Measurements from ENCODE around the gene NEBL.

Gene NEBL

GRCh38 chr10:20890491-20891337 lies 6.4 kb downstream of the NEBL start:
- H3K27me3 Mint-ChIP-seq (ENCODE audit: low read depth) = no peaks in the 10 kb centered on the region
- H3K4me1 Mint-ChIP-seq (ENCODE audit: low read depth) = no peaks in the 10 kb centered on the region
- no peak overlapping the region for H3K4me3 Mint-ChIP-seq
- H3K36me3 Mint-ChIP-seq (ENCODE audit: low read depth) = no peaks in the 10 kb centered on the region
- H3K27ac Mint-ChIP-seq = no peak overlapping the region
- H3K9me3 Mint-ChIP-seq = no peaks in the 10 kb centered on the region

- H3K36me3 Mint-ChIP-seq (ENCODE audit: low read depth) = no peaks in the 10 kb centered on the region
- H3K9me3 Mint-ChIP-seq = no peaks in the 10 kb centered on the region
- H3K4me3 Mint-ChIP-seq = no peak overlapping the region
- H3K27ac Mint-ChIP-seq = no peak overlapping the region
- no peaks in the 10 kb centered on the region for H3K27me3 Mint-ChIP-seq (ENCODE audit: low read depth)
- no peaks in the 10 kb centered on the region for H3K4me1 Mint-ChIP-seq (ENCODE audit: low read depth)
Measured at GRCh38 chr10:20890009-20890408, 7.1 kb downstream of the NEBL start.

GRCh38 chr10:20888620-20889330 lies 8.3 kb downstream of the NEBL start:
- H3K36me3 Mint-ChIP-seq (ENCODE audit: low read depth) = no peaks in the 10 kb centered on the region
- H3K4me1 Mint-ChIP-seq (ENCODE audit: low read depth) = no peaks in the 10 kb centered on the region
- no peak overlapping the region for H3K4me3 Mint-ChIP-seq
- H3K27me3 Mint-ChIP-seq (ENCODE audit: low read depth) = no peaks in the 10 kb centered on the region
- H3K9me3 Mint-ChIP-seq = no peaks in the 10 kb centered on the region
- no peak overlapping the region for H3K27ac Mint-ChIP-seq

GRCh38 chr10:20887706-20888555 lies 9.2 kb downstream of the NEBL start:
- H3K9me3 Mint-ChIP-seq = no peaks in the 10 kb centered on the region
- H3K27ac Mint-ChIP-seq = no peak overlapping the region
- no peak overlapping the region for H3K4me3 Mint-ChIP-seq
- no peaks in the 10 kb centered on the region for H3K36me3 Mint-ChIP-seq (ENCODE audit: low read depth)
- H3K4me1 Mint-ChIP-seq (ENCODE audit: low read depth) = no peaks in the 10 kb centered on the region
- H3K27me3 Mint-ChIP-seq (ENCODE audit: low read depth) = no peaks in the 10 kb centered on the region

GRCh38 chr10:20885678-20886077 lies 11.4 kb downstream of the NEBL start:
- H3K4me1 Mint-ChIP-seq (ENCODE audit: low read depth) = no peaks in the 10 kb centered on the region
- H3K27me3 Mint-ChIP-seq (ENCODE audit: low read depth) = no peaks in the 10 kb centered on the region
- H3K27ac Mint-ChIP-seq = no peak overlapping the region
- no peaks in the 10 kb centered on the region for H3K9me3 Mint-ChIP-seq
- no peak overlapping the region for H3K4me3 Mint-ChIP-seq
- no peaks in the 10 kb centered on the region for H3K36me3 Mint-ChIP-seq (ENCODE audit: low read depth)

- Mint-ChIP-seq H3K27me3 (ENCODE audit: low read depth) (no peaks in the 10 kb centered on the region), H3K36me3 (ENCODE audit: low read depth) (no peaks in the 10 kb centered on the region), H3K27ac (no peak overlapping the region), H3K4me3 (no peak overlapping the region), H3K9me3 (no peaks in the 10 kb centered on the region), H3K4me1 (ENCODE audit: low read depth) (no peaks in the 10 kb centered on the region)
Measured at GRCh38 chr10:20883552-20883951, 13.6 kb downstream of the NEBL start.

- Mint-ChIP-seq H3K4me1 (ENCODE audit: low read depth) (no peaks in the 10 kb centered on the region), H3K27ac (no peak overlapping the region), H3K4me3 (no peak overlapping the region), H3K27me3 (ENCODE audit: low read depth) (no peaks in the 10 kb centered on the region), H3K36me3 (ENCODE audit: low read depth) (no peaks in the 10 kb centered on the region), H3K9me3 (peaks cover 5% of the 10 kb centered on the region)
Measured at GRCh38 chr10:20882091-20882490, 15.0 kb downstream of the NEBL start.

- H3K4me3 Mint-ChIP-seq = no peak overlapping the region
- no peaks in the 10 kb centered on the region for H3K36me3 Mint-ChIP-seq (ENCODE audit: low read depth)
- no peaks in the 10 kb centered on the region for H3K4me1 Mint-ChIP-seq (ENCODE audit: low read depth)
- no peak overlapping the region for H3K27ac Mint-ChIP-seq
- H3K9me3 Mint-ChIP-seq = peaks cover 5% of the 10 kb centered on the region
- no peaks in the 10 kb centered on the region for H3K27me3 Mint-ChIP-seq (ENCODE audit: low read depth)
Measured at GRCh38 chr10:20879136-20879535, 18.0 kb downstream of the NEBL start.

- H3K9me3 Mint-ChIP-seq = peaks cover 5% of the 10 kb centered on the region
- no peak overlapping the region for H3K4me3 Mint-ChIP-seq
- no peaks in the 10 kb centered on the region for H3K36me3 Mint-ChIP-seq (ENCODE audit: low read depth)
- no peaks in the 10 kb centered on the region for H3K4me1 Mint-ChIP-seq (ENCODE audit: low read depth)
- no peaks in the 10 kb centered on the region for H3K27me3 Mint-ChIP-seq (ENCODE audit: low read depth)
- no peak overlapping the region for H3K27ac Mint-ChIP-seq
Measured at GRCh38 chr10:20877986-20878983, 18.8 kb downstream of the NEBL start.

GRCh38 chr10:20877554-20877953 lies 19.6 kb downstream of the NEBL start:
- Mint-ChIP-seq H3K27ac (no peak overlapping the region), H3K4me1 (ENCODE audit: low read depth) (no peaks in the 10 kb centered on the region), H3K9me3 (peaks cover 5% of the 10 kb centered on the region), H3K36me3 (ENCODE audit: low read depth) (no peaks in the 10 kb centered on the region), H3K27me3 (ENCODE audit: low read depth) (no peaks in the 10 kb centered on the region), H3K4me3 (no peak overlapping the region)

GRCh38 chr10:20874261-20874660 lies 22.9 kb downstream of the NEBL start:
- H3K27ac Mint-ChIP-seq = no peak overlapping the region
- H3K36me3 Mint-ChIP-seq (ENCODE audit: low read depth) = no peaks in the 10 kb centered on the region
- no peaks in the 10 kb centered on the region for H3K4me1 Mint-ChIP-seq (ENCODE audit: low read depth)
- no peak overlapping the region for H3K4me3 Mint-ChIP-seq
- H3K27me3 Mint-ChIP-seq (ENCODE audit: low read depth) = no peaks in the 10 kb centered on the region
- H3K9me3 Mint-ChIP-seq = peaks cover 5% of the 10 kb centered on the region

- Mint-ChIP-seq H3K4me1 (ENCODE audit: low read depth) (no peaks in the 10 kb centered on the region), H3K4me3 (no peak overlapping the region), H3K36me3 (ENCODE audit: low read depth) (no peaks in the 10 kb centered on the region), H3K27ac (no peak overlapping the region), H3K9me3 (no peaks in the 10 kb centered on the region), H3K27me3 (ENCODE audit: low read depth) (no peaks in the 10 kb centered on the region)
Measured at GRCh38 chr10:20871970-20872369, 25.1 kb downstream of the NEBL start.

- H3K36me3 Mint-ChIP-seq (ENCODE audit: low read depth) = no peaks in the 10 kb centered on the region
- H3K4me3 Mint-ChIP-seq = no peak overlapping the region
- no peaks in the 10 kb centered on the region for H3K9me3 Mint-ChIP-seq
- no peak overlapping the region for H3K27ac Mint-ChIP-seq
- no peaks in the 10 kb centered on the region for H3K4me1 Mint-ChIP-seq (ENCODE audit: low read depth)
- no peaks in the 10 kb centered on the region for H3K27me3 Mint-ChIP-seq (ENCODE audit: low read depth)
Measured at GRCh38 chr10:20870834-20871233, 26.3 kb downstream of the NEBL start.

- H3K36me3 Mint-ChIP-seq (ENCODE audit: low read depth) = no peaks in the 10 kb centered on the region
- H3K4me3 Mint-ChIP-seq = no peak overlapping the region
- no peak overlapping the region for H3K27ac Mint-ChIP-seq
- no peaks in the 10 kb centered on the region for H3K27me3 Mint-ChIP-seq (ENCODE audit: low read depth)
- no peaks in the 10 kb centered on the region for H3K9me3 Mint-ChIP-seq
- H3K4me1 Mint-ChIP-seq (ENCODE audit: low read depth) = no peaks in the 10 kb centered on the region
Measured at GRCh38 chr10:20863008-20863407, 34.1 kb downstream of the NEBL start.

All from T-helper 1 cell treated with Interleukin-12 subunit alpha and Interleukin-12 subunit beta and Interleukin-4 antibody, amounts not matched to agents 30 μg/mL and 1 μg/mL, for 36 hours (primary cell).